Pancreas (tissue), 10 donors: ENCODE measurements around the gene PHYKPL. TPM values are rescaled to one million over a fixed set of nuclear protein-coding genes. Genes with fewer than 3 reads are reported as not detected.

ENCODE experiments used
- ATAC-seq, 4 donors: fragments of 200-7000 bp; cut with Tn5 transposase; one replicate each; pipeline versions ENCODE4 v1.8.0 to v1.9.1; 2020; ENCODE audit warnings: mild to moderate bottlenecking in 4 of 4, moderate library complexity in 4 of 4
- DNase-seq, 6 donors: peaks; one replicate each; pipeline ENCODE4 v3.0.0-alpha.2; 2020
- FAIRE-seq: peaks from 2 replicates; lab custom pipeline; 2012; peaks lifted over from hg19 to GRCh38; lab: Jason Lieb, UNC
- H3K27ac ChIP-seq, 4 donors: fragments of 200-600 bp; sonication (generic); 1 replicate in 3 of 4; 2 replicates in 1 of 4; pipeline versions ENCODE4 v1.5.0 to v1.8.0; 2020
- H3K27me3 ChIP-seq, 4 donors: fragments of 200-600 bp; one replicate each; pipeline ENCODE4 v1.8.0; 2021
- H3K36me3 ChIP-seq, 3 donors: fragments of 200-600 bp; sonication (generic) in 1 of 3; one replicate each; pipeline versions ENCODE4 v1.5.0 to v1.8.0; 2020 to 2021
- H3K4me1 ChIP-seq, 3 donors: fragments of 200-600 bp; one replicate each; pipeline ENCODE4 v1.8.0; 2021
- H3K4me3 ChIP-seq, 4 donors: fragments of 200-600 bp; sonication (generic) in 2 of 4; one replicate each; pipeline versions ENCODE4 v1.5.0 to v1.8.0; 2020 to 2021
- H3K9me3 ChIP-seq, 4 donors: fragments of 200-600 bp; one replicate each; pipeline ENCODE4 v1.8.0; 2021
- WGBS, 2 donors: extraction: QIAGEN DNeasy Blood & Tissue Kit; methylation state at CpG; one replicate each; pipeline ENCODE4 v1.1.7; 2013; 5-methylcytosine and 5-hydroxymethylcytosine counted together
- intact Hi-C, 3 donors: fragments of 100-400 bp; cut with DNase I; formaldehyde crosslinking; loops; one replicate each; pipeline versions ENCODE4 v1.11.1 to v1.14.2; 2022
- polyA plus RNA-seq, 2 donors: library from polyadenylated mRNA; stranded (reverse); fragments of 200-250 nt; gene quantifications; one replicate each; pipeline ENCODE4 v1.2.3, GENCODE V29; 2013
- total RNA-seq, 6 donors: library from RNA; stranded (reverse); fragmentation: NEBNext Ultra II Directional in 4 of 6; extraction: Animal tissue kit (Norgen Biotek cat#: 25700) in 4 of 6; gene quantifications; one replicate each; pipeline versions ENCODE4 v1.2.1 to v1.2.4, GENCODE V29; 2021 to 2023
- TF ChIP-seq, protein P1 (sequence below), 4 donors: fragments of 200-600 bp; sonication (generic) in 3 of 4; IDR thresholded peaks; one replicate each; pipeline versions ENCODE4 v1.5.0 to v1.8.0; 2021; ENCODE audit warnings: antibody characterized with exemption in 4 of 4
- donor health status: healthy with polysubstance abuse.
- donor health status: DM: no; HTN: no; CAD: no; lungs with moderate emphysema.
- donor health status: DM: no; HTN: no; CAD: no.
- donor health status: control.
- donor health status: control.
- donor health status: Bipolar disorder and iron deficiency.
- donor health status: DM: yes; HTN: yes; CAD: no.
- donor health status: DM: no; HTN: no; CAD: no.
- donor health status: DM: no; HTN: no; CAD: no.
- donor health status: DM: yes; HTN: yes; CAD: no.

The PHYKPL gene
- total and polyA plus RNA-seq, 8 donors, result 29.3 to 83.5 (median 39.2) TPM

DNA sequence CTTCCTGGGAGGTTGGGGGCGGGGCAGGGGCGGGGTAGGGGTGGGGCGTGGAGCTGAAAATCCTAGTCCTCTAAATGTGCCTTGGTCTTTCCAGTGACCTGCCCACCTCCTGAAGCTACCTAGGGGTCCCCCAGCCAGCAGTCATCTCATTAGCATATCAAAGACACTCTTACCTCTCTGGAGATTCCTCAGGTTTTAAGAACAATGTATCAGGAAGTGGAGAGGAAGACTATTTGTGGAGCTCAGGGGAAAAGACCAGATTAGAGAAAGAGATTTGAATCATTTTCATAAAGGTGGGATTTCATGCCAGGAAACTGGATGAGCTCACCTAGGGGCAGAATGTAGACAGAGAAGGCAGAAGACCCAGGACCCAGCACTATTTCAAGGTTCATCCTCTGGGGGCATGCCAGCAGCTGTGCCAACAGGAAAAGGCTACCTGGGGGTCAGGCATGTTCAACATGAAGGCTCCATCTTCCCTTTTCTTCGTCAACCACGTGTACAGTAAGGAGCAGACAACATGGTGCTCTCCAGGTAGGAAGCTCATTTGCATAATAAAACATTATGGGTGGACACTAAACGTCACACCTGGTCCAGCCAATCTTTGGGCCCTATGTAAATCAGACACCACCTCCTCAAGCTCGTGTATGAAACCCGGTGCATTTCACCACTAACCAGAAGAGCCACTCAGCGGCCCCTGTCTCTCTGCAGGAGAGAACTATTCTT lies 52.3 kb downstream of the PHYKPL start:
- Histone ChIP-seq H3K4me3 (no peak overlapping the region), H3K27me3 (no peaks in the 10 kb centered on the region), H3K36me3 (no peaks in the 10 kb centered on the region), H3K27ac (no peak overlapping the region), H3K9me3 (no peaks in the 10 kb centered on the region), H3K4me1 (no peaks in the 10 kb centered on the region)
- TF ChIP-seq, protein P1, sequence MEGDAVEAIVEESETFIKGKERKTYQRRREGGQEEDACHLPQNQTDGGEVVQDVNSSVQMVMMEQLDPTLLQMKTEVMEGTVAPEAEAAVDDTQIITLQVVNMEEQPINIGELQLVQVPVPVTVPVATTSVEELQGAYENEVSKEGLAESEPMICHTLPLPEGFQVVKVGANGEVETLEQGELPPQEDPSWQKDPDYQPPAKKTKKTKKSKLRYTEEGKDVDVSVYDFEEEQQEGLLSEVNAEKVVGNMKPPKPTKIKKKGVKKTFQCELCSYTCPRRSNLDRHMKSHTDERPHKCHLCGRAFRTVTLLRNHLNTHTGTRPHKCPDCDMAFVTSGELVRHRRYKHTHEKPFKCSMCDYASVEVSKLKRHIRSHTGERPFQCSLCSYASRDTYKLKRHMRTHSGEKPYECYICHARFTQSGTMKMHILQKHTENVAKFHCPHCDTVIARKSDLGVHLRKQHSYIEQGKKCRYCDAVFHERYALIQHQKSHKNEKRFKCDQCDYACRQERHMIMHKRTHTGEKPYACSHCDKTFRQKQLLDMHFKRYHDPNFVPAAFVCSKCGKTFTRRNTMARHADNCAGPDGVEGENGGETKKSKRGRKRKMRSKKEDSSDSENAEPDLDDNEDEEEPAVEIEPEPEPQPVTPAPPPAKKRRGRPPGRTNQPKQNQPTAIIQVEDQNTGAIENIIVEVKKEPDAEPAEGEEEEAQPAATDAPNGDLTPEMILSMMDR (IDR thresholded peaks at IDR 0.05), result no peak
- intact Hi-C loops, result no loop called here
- DNase-seq (no peak), FAIRE-seq (no peak), ATAC-seq (no peak)
- WGBS, 2 donors, result 23 to 24% methylated on average over 9 of the region's 9 CpGs

DNA sequence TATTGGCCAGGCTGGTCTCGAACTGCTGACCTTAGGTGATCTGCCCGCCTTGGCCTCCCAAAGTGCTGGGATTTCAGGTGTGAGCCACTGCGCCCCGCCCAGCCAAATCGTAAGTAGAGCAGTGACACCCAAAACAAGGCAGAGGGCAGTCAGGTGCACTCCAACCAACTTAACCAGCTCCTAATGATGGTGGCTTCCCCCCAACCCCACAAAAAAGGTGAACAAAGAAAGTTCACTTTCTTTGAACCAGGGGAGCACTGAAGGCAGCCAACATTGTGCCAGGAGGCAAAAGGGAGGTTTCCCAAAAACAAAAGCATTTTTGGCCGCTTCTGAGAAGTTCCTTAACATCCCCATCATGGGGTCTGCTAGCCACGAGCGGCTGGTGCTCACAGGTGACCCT lies 55.0 kb downstream of the PHYKPL start:
- intact Hi-C loops, result no loop called here
- 82 to 83% methylated on average over 8 of the region's 8 CpGs for WGBS, 2 donors
- Histone ChIP-seq H3K27ac (no peak overlapping the region), H3K4me1 (no peaks in the 10 kb centered on the region), H3K4me3 (no peak overlapping the region), H3K36me3 (no peaks in the 10 kb centered on the region), H3K27me3 (no peaks in the 10 kb centered on the region), H3K9me3 (no peaks in the 10 kb centered on the region)
- FAIRE-seq (no peak), DNase-seq (no peak), ATAC-seq (no peak)
- TF ChIP-seq, protein P1 (IDR thresholded peaks at IDR 0.05), result no peak

DNA sequence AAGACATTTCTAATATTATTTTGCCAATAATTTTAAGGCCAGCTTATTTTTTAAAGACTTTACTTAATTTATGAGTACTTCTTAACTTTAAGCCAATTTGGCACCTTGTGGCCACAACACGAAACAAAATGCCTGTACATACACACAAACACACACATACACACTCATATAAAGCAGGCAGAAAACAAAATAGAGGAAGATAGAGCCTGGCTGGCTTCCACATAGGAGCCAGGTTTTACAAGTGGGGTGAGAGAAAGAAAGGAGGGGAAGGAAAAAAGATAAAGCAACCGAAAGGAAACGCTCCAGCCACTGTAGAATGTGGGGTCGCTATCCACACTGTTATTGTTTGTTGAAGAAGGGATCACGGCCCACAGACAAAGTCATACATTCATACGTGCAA lies 55.8 kb downstream of the PHYKPL start:
- FAIRE-seq, result no peak
- TF ChIP-seq, protein P1 (IDR thresholded peaks at IDR 0.05), result no peak
- intact Hi-C loops, result no loop called here

DNA sequence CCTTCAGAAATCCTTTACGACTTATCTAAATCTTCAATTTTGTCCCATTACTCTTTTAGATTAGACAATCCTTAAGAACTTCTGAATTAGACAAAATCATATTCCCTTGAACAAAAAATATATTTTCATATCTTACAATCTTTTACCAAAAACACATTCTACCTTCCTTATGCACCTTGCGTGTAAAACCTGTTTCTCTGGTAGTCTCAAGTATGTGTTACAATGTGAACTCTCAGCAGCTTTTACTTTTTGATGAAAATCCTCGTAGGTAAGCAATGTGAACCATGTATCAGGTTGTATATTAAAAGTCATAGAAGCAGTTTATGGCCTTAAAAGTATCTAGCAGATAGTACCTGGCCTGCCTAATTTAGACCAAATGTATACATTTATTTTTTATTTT lies 58.1 kb downstream of the PHYKPL start:
- ATAC-seq (no peak), DNase-seq (no peak), FAIRE-seq (no peak)
- no peaks in the 10 kb centered on the region for H3K9me3 ChIP-seq
- intact Hi-C loops, result no loop called here
- H3K4me3 ChIP-seq, result no peak overlapping the region
- TF ChIP-seq, protein P1 (IDR thresholded peaks at IDR 0.05), result no peak
- no peaks in the 10 kb centered on the region for H3K27me3 ChIP-seq
- H3K4me1 ChIP-seq, result no peaks in the 10 kb centered on the region
- H3K27ac ChIP-seq, result no peak overlapping the region
- no peaks in the 10 kb centered on the region for H3K36me3 ChIP-seq
- WGBS, 2 donors, result 87 to 92% methylated on average over 3 of the region's 3 CpGs

More for the DNA sequence above, 55.8 kb downstream of the PHYKPL start:
- no peak overlapping the region for H3K27ac ChIP-seq
- 70 to 76% methylated on average over 6 of the region's 6 CpGs for WGBS, 2 donors
- ATAC-seq (no peak), DNase-seq (no peak)
- no peaks in the 10 kb centered on the region for H3K9me3 ChIP-seq
- no peaks in the 10 kb centered on the region for H3K27me3 ChIP-seq
- H3K4me3 ChIP-seq, result no peak overlapping the region
- H3K36me3 ChIP-seq, result no peaks in the 10 kb centered on the region
- H3K4me1 ChIP-seq, result no peaks in the 10 kb centered on the region

DNA sequence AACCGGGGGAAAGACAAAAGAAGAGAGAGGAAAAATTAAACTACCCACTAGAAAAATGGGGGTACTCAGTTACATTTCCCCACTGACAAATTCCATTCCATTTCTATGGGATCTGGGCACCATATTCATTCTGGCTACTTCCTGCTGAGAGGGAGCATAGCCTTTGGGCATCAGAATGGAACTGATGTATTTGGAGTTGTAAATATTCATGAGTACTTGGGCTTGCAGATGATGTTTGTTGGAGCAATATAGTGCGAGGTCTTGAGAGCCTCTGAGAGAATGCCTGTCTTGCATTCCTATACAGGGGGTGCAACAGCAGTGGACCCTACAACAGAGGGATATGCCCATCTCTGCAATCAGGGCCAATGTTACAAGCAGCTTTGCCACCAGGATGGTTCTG lies 62.1 kb downstream of the PHYKPL start:
- no peak for ATAC-seq
- intact Hi-C loops, result no loop called here
- H3K9me3 ChIP-seq, result no peaks in the 10 kb centered on the region

More for the DNA sequence above, 62.1 kb downstream of the PHYKPL start:
- WGBS, 2 donors, result 77 to 82% methylated on average over 2 of the region's 2 CpGs
- FAIRE-seq (no peak), DNase-seq (no peak)
- Histone ChIP-seq H3K4me3 (no peak overlapping the region), H3K27ac (no peak overlapping the region), H3K27me3 (no peaks in the 10 kb centered on the region), H3K4me1 (no peaks in the 10 kb centered on the region), H3K36me3 (no peaks in the 10 kb centered on the region)
- TF ChIP-seq, protein P1 (IDR thresholded peaks at IDR 0.05), result no peak
